Neural progenitor cell (in vitro differentiated cells): ENCODE results near the gene HES4. TPM values are rescaled to one million over a fixed set of nuclear protein-coding genes. Genes with fewer than 3 reads are reported as not detected.

Experiments used
- DNase-seq: peaks from one replicate; pipeline ENCODE4 v3.0.0-alpha.2; 2016; ENCODE audit warnings: low spot score
- H2AFZ ChIP-seq: fragments of 200-600 bp; sonication (generic); replicated peaks from 2 replicates; pipeline ENCODE4 v1.6.1; 2016; ENCODE audit warnings: antibody characterized with exemption
- H3F3A ChIP-seq: fragments of 200-600 bp; sonication (generic); 2 replicates; pipeline ENCODE4 v1.6.1; 2016; ENCODE audit warnings: antibody characterized with exemption, low read depth
- H3K27ac ChIP-seq: fragments of 200-600 bp; sonication (generic); 2 replicates; pipeline ENCODE4 v1.5.1; 2016; ENCODE audit warnings: mild to moderate bottlenecking
- H3K27me3 ChIP-seq: fragments of 200-600 bp; sonication (generic); 2 replicates; pipeline ENCODE4 v1.6.1; 2016; ENCODE audit warnings: mild to moderate bottlenecking, moderate library complexity
- H3K36me3 ChIP-seq: fragments of 200-600 bp; sonication (generic); 2 replicates; pipeline ENCODE4 v1.5.1; 2016
- H3K4me1 ChIP-seq: fragments of 200-600 bp; sonication (generic); 2 replicates; pipeline ENCODE4 v1.6.1; 2016; ENCODE audit warnings: mixed run types
- H3K4me2 ChIP-seq: fragments of 200-600 bp; sonication (generic); 2 replicates; pipeline ENCODE4 v1.6.1; 2016
- H3K4me3 ChIP-seq: fragments of 200-600 bp; sonication (generic); 2 replicates; pipeline ENCODE4 v1.5.1; 2016
- H3K79me2 ChIP-seq: fragments of 200-600 bp; sonication (generic); 2 replicates; pipeline ENCODE4 v1.6.1; 2016; ENCODE audit warnings: low read depth
- H3K9ac ChIP-seq: fragments of 200-600 bp; sonication (generic); 2 replicates; pipeline ENCODE4 v1.6.1; 2016
- H3K9me3 ChIP-seq: fragments of 200-600 bp; sonication (generic); 2 replicates; pipeline ENCODE4 v1.5.1; 2016; ENCODE audit warnings: low read depth
- H4K20me1 ChIP-seq: fragments of 200-600 bp; sonication (generic); 2 replicates; pipeline ENCODE4 v1.6.1; 2016; ENCODE audit warnings: low read depth
- H3K27ac Mint-ChIP-seq: 3 replicates; pipeline ENCODE4 v1.8.0; 2021; ENCODE audit warnings: mixed read lengths
- H3K27me3 Mint-ChIP-seq: 2 replicates; pipeline ENCODE4 v1.8.0; 2022; ENCODE audit warnings: low read depth, mild to moderate bottlenecking, inconsistent platforms, moderate library complexity, mixed read lengths; ENCODE audit not compliant: insufficient read depth
- H3K36me3 Mint-ChIP-seq: 3 replicates; pipeline ENCODE4 v1.8.0; 2021; ENCODE audit warnings: mixed read lengths
- H3K4me1 Mint-ChIP-seq: 3 replicates; pipeline ENCODE4 v1.8.0; 2021; ENCODE audit warnings: mixed read lengths
- H3K4me3 Mint-ChIP-seq: 3 replicates; pipeline ENCODE4 v1.8.0; 2021; ENCODE audit warnings: mild to moderate bottlenecking, moderate library complexity, mixed read lengths
- H3K9me3 Mint-ChIP-seq: 3 replicates; pipeline ENCODE4 v1.8.0; 2020; ENCODE audit warnings: mixed read lengths
- CTCF ChIP-seq: fragments of 200-600 bp; sonication (generic); IDR thresholded peaks from 2 replicates; pipeline ENCODE4 v1.5.1; 2017; ENCODE audit warnings: antibody characterized with exemption, mild to moderate bottlenecking
- EZH2 ChIP-seq: fragments of 200-600 bp; sonication (generic); IDR thresholded peaks from 2 replicates; pipeline ENCODE4 v1.6.1; 2017; ENCODE audit warnings: antibody characterized with exemption, mild to moderate bottlenecking, moderate library complexity
- EZH2phosphoT487 ChIP-seq: fragments of 200-600 bp; sonication (generic); IDR thresholded peaks from 2 replicates; pipeline ENCODE4 v1.6.1; 2017; ENCODE audit warnings: antibody characterized with exemption
- total RNA-seq: library from RNA; depleted of rRNA; stranded (reverse); fragments of >200 nt; gene quantifications from 2 replicates; pipeline ENCODE4 v1.2.3, GENCODE V29; 2015; ENCODE audit warnings: low replicate concordance

HES4 gene
- total RNA-seq, 1 donor from 2014 or later = 7.6 TPM

GRCh38 chr1:966135-966703 is 33.7 kb downstream of the HES4 start, which contains the start of gene PLEKHN1:
PLEKHN1 (plus strand) TSS chr1:966482; CDS start chr1:966532, 50 bp downstream.
- no peaks in the 10 kb centered on the region for H3K36me3 ChIP-seq
- no peaks in the 10 kb centered on the region for H3K4me1 Mint-ChIP-seq
- peaks cover 4% of the 10 kb centered on the region for H3K36me3 Mint-ChIP-seq
- H3K9me3 ChIP-seq = no peaks in the 10 kb centered on the region
- H3K27ac Mint-ChIP-seq = no peak within 1 kb of the TSS
- H3K27me3 ChIP-seq = peaks cover 74% of the 10 kb centered on the region
- H3K4me2 ChIP-seq = peak within 1 kb of the TSS; percentile 97
- peaks cover 5% of the 10 kb centered on the region for H3K4me1 ChIP-seq
- H2AFZ ChIP-seq = peak within 1 kb of the TSS; percentile 81
- H3F3A ChIP-seq = peaks cover 13% of the 10 kb centered on the region
- peaks cover 2% of the 10 kb centered on the region for H3K9me3 Mint-ChIP-seq
- no peak for DNase-seq
- peaks cover 41% of the 10 kb centered on the region for H3K27me3 Mint-ChIP-seq
- no peak within 1 kb of the TSS for H3K27ac ChIP-seq
- H3K4me3 Mint-ChIP-seq = peak within 1 kb of the TSS; percentile 35
- no peak within 1 kb of the TSS for H3K9ac ChIP-seq
- H4K20me1 ChIP-seq = peaks cover 45% of the 10 kb centered on the region
- TF ChIP-seq EZH2phosphoT487 = no peak
- TF ChIP-seq CTCF = no peak
- no peak for TF ChIP-seq EZH2
- peak within 1 kb of the TSS; percentile 62 for H3K4me3 ChIP-seq
- H3K79me2 ChIP-seq = no peaks in the 10 kb centered on the region

GRCh38 chr1:965526-966134 is 34.3 kb downstream of the HES4 start:
- Mint-ChIP-seq H3K27ac (no peak overlapping the region), H3K4me1 (no peaks in the 10 kb centered on the region), H3K9me3 (peaks cover 2% of the 10 kb centered on the region), H3K4me3 (no peak overlapping the region), H3K27me3 (peaks cover 41% of the 10 kb centered on the region), H3K36me3 (peaks cover 4% of the 10 kb centered on the region)
- Histone ChIP-seq H3K36me3 (no peaks in the 10 kb centered on the region), H3K4me1 (peaks cover 5% of the 10 kb centered on the region), H2AFZ (no peak overlapping the region), H3K9me3 (no peaks in the 10 kb centered on the region), H3F3A (peaks cover 13% of the 10 kb centered on the region), H3K4me2 (no peak overlapping the region), H4K20me1 (peaks cover 45% of the 10 kb centered on the region), H3K9ac (no peak overlapping the region), H3K27ac (no peak overlapping the region), H3K4me3 (no peak overlapping the region), H3K79me2 (no peaks in the 10 kb centered on the region), H3K27me3 (peaks cover 74% of the 10 kb centered on the region)
- no peak for DNase-seq
- no peak for TF ChIP-seq EZH2
- TF ChIP-seq EZH2phosphoT487 = no peak
- TF ChIP-seq CTCF = no peak

GRCh38 chr1:964691-965525 is 35.0 kb downstream of the HES4 start:
- H3F3A ChIP-seq = peaks cover 13% of the 10 kb centered on the region
- no peak overlapping the region for H3K9ac ChIP-seq
- H3K9me3 ChIP-seq = no peaks in the 10 kb centered on the region
- no peak overlapping the region for H3K4me2 ChIP-seq
- H3K4me3 ChIP-seq = no peak overlapping the region
- Mint-ChIP-seq H3K4me1 (no peaks in the 10 kb centered on the region), H3K36me3 (peaks cover 4% of the 10 kb centered on the region), H3K9me3 (peaks cover 2% of the 10 kb centered on the region), H3K27me3 (peaks cover 43% of the 10 kb centered on the region), H3K4me3 (peak overlapping the region; percentile 50), H3K27ac (no peak overlapping the region)
- peaks cover 74% of the 10 kb centered on the region for H3K27me3 ChIP-seq
- no peak overlapping the region for H2AFZ ChIP-seq
- no peak overlapping the region for H3K27ac ChIP-seq
- TF ChIP-seq EZH2 = no peak
- TF ChIP-seq EZH2phosphoT487 = no peak
- TF ChIP-seq CTCF = no peak
- peaks cover 5% of the 10 kb centered on the region for H3K4me1 ChIP-seq
- H4K20me1 ChIP-seq = peaks cover 45% of the 10 kb centered on the region
- H3K36me3 ChIP-seq = no peaks in the 10 kb centered on the region
- H3K79me2 ChIP-seq = no peaks in the 10 kb centered on the region
- DNase-seq = no peak
